HEK293T (cell line): ENCODE data around the gene ARHGAP26.

Experiments
- ARNT ChIP-seq: fragments of 450-650 bp; IDR thresholded peaks from 2 replicates; pipeline ENCODE4 v1.6.1; 2017; ENCODE audit warnings: mild to moderate bottlenecking
- BHLHE40 ChIP-seq: fragments of 450-650 bp; IDR thresholded peaks from 2 replicates; pipeline ENCODE4 v1.6.1; 2016; ENCODE audit warnings: mild to moderate bottlenecking, moderate library complexity, borderline replicate concordance
- CTBP1 ChIP-seq: fragments of 450-650 bp; IDR thresholded peaks from 2 replicates; pipeline ENCODE4 v1.6.1; 2016; ENCODE audit warnings: borderline replicate concordance
- ELF4 ChIP-seq: fragments of 450-650 bp; IDR thresholded peaks from 2 replicates; pipeline ENCODE4 v1.6.1; 2017; ENCODE audit warnings: antibody characterized with exemption
- FOXA1 ChIP-seq: fragments of 450-650 bp; IDR thresholded peaks from 2 replicates; pipeline ENCODE4 v1.6.1; 2016; ENCODE audit warnings: mild to moderate bottlenecking
- FOXK2 ChIP-seq: fragments of 450-650 bp; IDR thresholded peaks from 2 replicates; pipeline ENCODE4 v1.6.1; 2016; ENCODE audit warnings: mild to moderate bottlenecking
- FOXM1 ChIP-seq: fragments of 450-650 bp; IDR thresholded peaks from 2 replicates; pipeline ENCODE4 v1.6.1; 2017; ENCODE audit warnings: mild to moderate bottlenecking, borderline replicate concordance
- HDGF ChIP-seq: fragments of 450-650 bp; IDR thresholded peaks from 2 replicates; pipeline ENCODE4 v1.6.1; 2017; ENCODE audit warnings: antibody characterized with exemption, borderline replicate concordance
- L3MBTL2 ChIP-seq: fragments of 450-650 bp; conservative IDR thresholded peaks from 2 replicates; pipeline ENCODE4 v1.6.1; 2016; ENCODE audit warnings: mild to moderate bottlenecking
- NFRKB ChIP-seq: fragments of 450-650 bp; IDR thresholded peaks from 2 replicates; pipeline ENCODE4 v1.6.1; 2016; ENCODE audit warnings: mild to moderate bottlenecking, moderate library complexity
- PKNOX1 ChIP-seq: fragments of 450-650 bp; IDR thresholded peaks from 2 replicates; pipeline ENCODE4 v1.6.1; 2016
- SP1 ChIP-seq: fragments of 450-650 bp; IDR thresholded peaks from 2 replicates; pipeline ENCODE4 v1.6.1; 2017
- TARDBP ChIP-seq: fragments of 450-650 bp; IDR thresholded peaks from 2 replicates; pipeline ENCODE4 v1.6.1; 2016
- ZNF384 ChIP-seq: fragments of 450-650 bp; IDR thresholded peaks from 2 replicates; pipeline ENCODE4 v1.6.1; 2016

GRCh38 chr5:142753116-142753631 lies 17.0 kb upstream of the ARHGAP26 start:
- no peak for TF ChIP-seq L3MBTL2
- TF ChIP-seq ARNT: no peak
- no peak for TF ChIP-seq NFRKB
- TF ChIP-seq FOXM1: no peak
- TF ChIP-seq FOXA1: no peak
- no peak for TF ChIP-seq SP1
- TF ChIP-seq HDGF: no peak
- TF ChIP-seq ELF4: no peak
- no peak for TF ChIP-seq PKNOX1
- no peak for TF ChIP-seq CTBP1
- no peak for TF ChIP-seq FOXK2
- TF ChIP-seq TARDBP: no peak
- no peak for TF ChIP-seq ZNF384
- no peak for TF ChIP-seq BHLHE40
